ENCODE measurements around the gene ID3. TPM values are rescaled to one million over a fixed set of nuclear protein-coding genes. Genes with fewer than 3 reads are reported as not detected.

Gene ID3
- total RNA-seq, 1 donor from 2014 or later, result 82.4 TPM

GRCh38 chr1:23509896-23510295, 49.4 kb downstream of the ID3 start:
- no peak for DNase-seq
- no peak for ATAC-seq
- intact Hi-C loops (cut with micrococcal nuclease), result no loop called here

Other genes starting within 250 kb of the ID3 start
- gene HNRNPR, start 215.2 kb downstream of the ID3 start, total RNA-seq, result 54.9 TPM
- gene ZNF436, start 189.7 kb downstream of the ID3 start, total RNA-seq, result 12.4 TPM
- gene TCEA3, start 134.8 kb downstream of the ID3 start, total RNA-seq, result 81.0 TPM
- 47.3 TPM for gene ASAP3, start 75.3 kb downstream of the ID3 start, total RNA-seq
- 0.35 TPM for gene E2F2, start 28.3 kb downstream of the ID3 start, total RNA-seq
- gene RPL11, start 132.3 kb upstream of the ID3 start, total RNA-seq, result 626 TPM
- gene ELOA, start 184.0 kb upstream of the ID3 start, total RNA-seq, result 35.8 TPM
- gene PITHD1, start 218.9 kb upstream of the ID3 start, total RNA-seq, result 44.7 TPM
- gene LYPLA2, start 231.6 kb upstream of the ID3 start, total RNA-seq, result 28.9 TPM
- 5.1 TPM for gene GALE, start 241.3 kb upstream of the ID3 start, total RNA-seq